Measurements from ENCODE around the gene POLR1B. TPM values are rescaled to one million over a fixed set of nuclear protein-coding genes. Genes with fewer than 3 reads are reported as not detected.

POLR1B gene
- polyA plus RNA-seq, 1 of the 3 experiments (the other 2 are of a cell fraction) = 13.4 TPM

GRCh38 chr2:112604952-112605351 lies 62.7 kb downstream of the POLR1B start (continued):
- TF ChIP-seq, protein P1, sequence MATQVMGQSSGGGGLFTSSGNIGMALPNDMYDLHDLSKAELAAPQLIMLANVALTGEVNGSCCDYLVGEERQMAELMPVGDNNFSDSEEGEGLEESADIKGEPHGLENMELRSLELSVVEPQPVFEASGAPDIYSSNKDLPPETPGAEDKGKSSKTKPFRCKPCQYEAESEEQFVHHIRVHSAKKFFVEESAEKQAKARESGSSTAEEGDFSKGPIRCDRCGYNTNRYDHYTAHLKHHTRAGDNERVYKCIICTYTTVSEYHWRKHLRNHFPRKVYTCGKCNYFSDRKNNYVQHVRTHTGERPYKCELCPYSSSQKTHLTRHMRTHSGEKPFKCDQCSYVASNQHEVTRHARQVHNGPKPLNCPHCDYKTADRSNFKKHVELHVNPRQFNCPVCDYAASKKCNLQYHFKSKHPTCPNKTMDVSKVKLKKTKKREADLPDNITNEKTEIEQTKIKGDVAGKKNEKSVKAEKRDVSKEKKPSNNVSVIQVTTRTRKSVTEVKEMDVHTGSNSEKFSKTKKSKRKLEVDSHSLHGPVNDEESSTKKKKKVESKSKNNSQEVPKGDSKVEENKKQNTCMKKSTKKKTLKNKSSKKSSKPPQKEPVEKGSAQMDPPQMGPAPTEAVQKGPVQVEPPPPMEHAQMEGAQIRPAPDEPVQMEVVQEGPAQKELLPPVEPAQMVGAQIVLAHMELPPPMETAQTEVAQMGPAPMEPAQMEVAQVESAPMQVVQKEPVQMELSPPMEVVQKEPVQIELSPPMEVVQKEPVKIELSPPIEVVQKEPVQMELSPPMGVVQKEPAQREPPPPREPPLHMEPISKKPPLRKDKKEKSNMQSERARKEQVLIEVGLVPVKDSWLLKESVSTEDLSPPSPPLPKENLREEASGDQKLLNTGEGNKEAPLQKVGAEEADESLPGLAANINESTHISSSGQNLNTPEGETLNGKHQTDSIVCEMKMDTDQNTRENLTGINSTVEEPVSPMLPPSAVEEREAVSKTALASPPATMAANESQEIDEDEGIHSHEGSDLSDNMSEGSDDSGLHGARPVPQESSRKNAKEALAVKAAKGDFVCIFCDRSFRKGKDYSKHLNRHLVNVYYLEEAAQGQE (IDR thresholded peaks at IDR 0.05; ENCODE audit: low read depth, low read length) = no peak
- TF ChIP-seq MEF2A (IDR thresholded peaks at IDR 0.05; ENCODE audit: borderline replicate concordance, low read depth) (no peak), FOXM1 (IDR thresholded peaks at IDR 0.05; ENCODE audit: low read depth) (no peak), USF2 (IDR thresholded peaks at IDR 0.05; ENCODE audit: borderline replicate concordance, low read depth, low read length) (no peak)

- Histone ChIP-seq H3K79me2 (ENCODE audit: insufficient read depth) (no peaks in the 10 kb centered on the region), H3K9ac (no peak overlapping the region), H3K4me3 (ENCODE audit: low read depth in 2 of 2, low read length in 1 of 2) (no peak overlapping the region), H3K4me1 (ENCODE audit: control insufficient read depth in 1 of 2, insufficient read depth in 2 of 2, low read depth in 1 of 2, low read length in 1 of 2) (no peaks in the 10 kb centered on the region; a peak in 1 of 4 replicates), H3K27ac (ENCODE audit: low read depth in 2 of 2, low read length in 1 of 2) (no peak overlapping the region), H3K9me3 (no peaks in the 10 kb centered on the region), H2AFZ (ENCODE audit: low read depth) (no peak overlapping the region), H3K36me3 (replicated peaks in 1 of 2; ENCODE audit: control insufficient read depth in 1 of 2, insufficient read depth in 2 of 2, low read length in 1 of 2) (no peaks in the 10 kb centered on the region), H3F3A (replicated peaks; ENCODE audit: insufficient read depth) (no peaks in the 10 kb centered on the region), H3K4me2 (no peak overlapping the region), H3K27me3 (ENCODE audit: insufficient read depth) (no peaks in the 10 kb centered on the region), H4K20me1 (ENCODE audit: insufficient read depth) (no peaks in the 10 kb centered on the region), H3K9me2 (no peaks in the 10 kb centered on the region)
- no peak for TF ChIP-seq POLR2AphosphoS5 (IDR thresholded peaks at IDR 0.05; ENCODE audit: low read depth, low read length)
- TF ChIP-seq TCF12 (IDR thresholded peaks at IDR 0.05) = no peak
- TF ChIP-seq MEF2A (IDR thresholded peaks at IDR 0.05; ENCODE audit: borderline replicate concordance, low read depth) = no peak
- TF ChIP-seq MXI1 (IDR thresholded peaks at IDR 0.05; ENCODE audit: low read depth, low read length) = no peak
- TF ChIP-seq, protein P1 (IDR thresholded peaks at IDR 0.05; ENCODE audit: low read depth, low read length) = no peak
- TF ChIP-seq FOXM1 (IDR thresholded peaks at IDR 0.05; ENCODE audit: low read depth) = no peak
- no peak for TF ChIP-seq SMC3 (IDR thresholded peaks at IDR 0.05; ENCODE audit: low read depth, low read length)
- TF ChIP-seq USF1 (IDR thresholded peaks at IDR 0.05; ENCODE audit: borderline replicate concordance, low read depth) = no peak
- no peak for TF ChIP-seq PBX3 (IDR thresholded peaks at IDR 0.05)
- TF ChIP-seq JUND (IDR thresholded peaks at IDR 0.05) = no peak
- TF ChIP-seq, protein P2, sequence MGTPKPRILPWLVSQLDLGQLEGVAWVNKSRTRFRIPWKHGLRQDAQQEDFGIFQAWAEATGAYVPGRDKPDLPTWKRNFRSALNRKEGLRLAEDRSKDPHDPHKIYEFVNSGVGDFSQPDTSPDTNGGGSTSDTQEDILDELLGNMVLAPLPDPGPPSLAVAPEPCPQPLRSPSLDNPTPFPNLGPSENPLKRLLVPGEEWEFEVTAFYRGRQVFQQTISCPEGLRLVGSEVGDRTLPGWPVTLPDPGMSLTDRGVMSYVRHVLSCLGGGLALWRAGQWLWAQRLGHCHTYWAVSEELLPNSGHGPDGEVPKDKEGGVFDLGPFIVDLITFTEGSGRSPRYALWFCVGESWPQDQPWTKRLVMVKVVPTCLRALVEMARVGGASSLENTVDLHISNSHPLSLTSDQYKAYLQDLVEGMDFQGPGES (IDR thresholded peaks at IDR 0.05; ENCODE audit: low read depth, low read length) = no peak
- no peak for TF ChIP-seq CTCF (IDR thresholded peaks at IDR 0.05)
- CTCF ChIA-PET = interaction anchor here (1.0 to 13.6 kb wide), 3 partner anchors 11 to 131 kb away, joined by 3 to 149 read pairs (median 3); no protein-coding TSS in a partner anchor
- POLR2A ChIA-PET = no interaction called here
- no peak for DNase-seq
- WGBS (ENCODE audit: low lambda C conversion rate) = 86% methylated on average over 5 of the region's 5 CpGs
These were observed 63.7 kb downstream of the POLR1B start for GRCh38 chr2:112605926-112606325.
